ENCODE data around the gene PEAK3.

GRCh38 chr19:2244125-2244411 is 37.9 kb downstream of the PEAK3 start:
- TF ChIP-seq CTCF (IDR thresholded peaks at IDR 0.05; ENCODE audit: low read length) (no peak), EZH2 (optimal IDR thresholded peaks at IDR 0.05; ENCODE audit: low read depth, low read length) (no peak)
